NCI-H1436 treated with DMSO at 0.1 percent for 48 hours (cell line): ENCODE results near the gene NTN1.

ENCODE experiments used
- DNase-seq: peaks from one replicate; lab custom pipeline; 2025; lab: John Stamatoyannopoulos, UW

The NTN1 gene

DNA sequence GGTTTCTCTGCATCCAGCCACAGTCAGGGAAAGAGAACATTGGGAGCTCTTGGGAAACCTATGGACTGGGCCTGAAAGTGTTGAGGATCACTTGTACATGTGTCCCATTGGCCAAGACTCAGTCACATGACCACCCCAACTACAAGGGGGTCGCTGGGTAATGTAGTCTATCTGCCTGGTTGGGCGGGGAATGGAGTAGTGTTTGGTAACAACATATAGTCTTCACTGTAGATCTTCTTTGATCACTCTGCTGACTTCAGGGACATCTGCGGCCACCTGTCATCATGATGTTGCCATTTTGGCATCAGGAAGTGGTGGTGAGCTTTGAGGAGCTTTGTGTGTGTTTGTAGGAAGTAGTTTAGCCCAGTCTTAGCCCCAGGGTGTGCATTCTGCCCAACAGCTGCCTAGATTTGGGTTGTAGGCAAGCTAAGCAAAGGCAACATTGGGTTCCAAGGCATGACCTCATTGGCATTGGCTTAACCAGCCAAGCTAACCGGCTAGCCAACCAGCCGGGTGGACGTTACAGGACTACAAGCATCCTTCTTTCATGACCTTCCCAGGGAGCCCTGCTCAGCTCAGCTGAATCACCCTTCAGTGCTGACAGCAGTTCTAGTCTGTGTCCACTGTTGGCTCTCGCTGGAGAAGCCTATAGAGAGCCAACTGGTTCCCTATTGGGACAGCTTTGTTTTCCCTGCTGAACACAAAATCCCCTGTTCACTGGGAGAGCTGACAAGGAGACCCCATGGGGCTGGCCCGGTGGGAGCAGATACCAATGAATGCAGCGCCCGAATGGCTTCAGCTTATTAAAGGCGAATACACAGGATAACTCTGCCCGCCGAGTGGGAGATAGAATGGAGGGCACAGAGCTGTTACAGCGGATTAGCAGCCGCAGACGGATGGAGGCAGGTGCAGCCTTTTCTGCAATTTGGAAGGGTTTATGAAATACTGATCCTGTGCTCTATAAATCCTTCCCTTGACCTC, 178.6 kb downstream of the NTN1 start:
- no peak for DNase-seq

DNA sequence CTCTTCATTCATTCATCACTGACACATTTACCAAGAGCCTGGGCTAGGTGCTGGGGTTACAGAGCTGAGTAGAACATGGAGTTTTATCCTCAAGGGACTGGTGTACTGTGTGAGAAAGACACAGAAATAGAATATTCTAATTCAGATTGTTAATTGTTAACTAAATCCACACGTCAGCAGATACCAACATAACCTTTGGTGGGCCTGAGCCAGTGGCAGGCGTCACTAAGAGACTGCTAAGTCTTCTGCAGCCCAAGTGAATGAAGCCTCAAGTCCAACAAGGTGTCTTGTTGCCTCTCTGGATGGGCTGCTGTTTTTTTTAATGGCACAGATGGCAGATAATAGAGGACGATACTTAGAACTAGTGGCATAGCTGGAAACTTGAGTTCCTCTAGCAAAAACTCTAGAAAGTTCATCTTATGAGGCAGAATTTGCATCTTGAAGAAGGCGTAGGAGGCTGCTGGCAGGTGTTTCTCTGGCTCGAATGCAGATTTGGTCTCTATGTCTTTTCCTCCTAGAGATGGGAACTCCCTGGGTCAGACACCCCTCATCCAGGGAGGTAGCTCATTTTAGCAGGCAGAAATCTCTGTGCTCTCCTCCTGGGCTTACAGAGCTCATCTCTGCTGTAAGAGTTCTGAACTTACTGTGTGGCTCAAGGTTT, 179.5 kb downstream of the NTN1 start:
- no peak for DNase-seq

DNA sequence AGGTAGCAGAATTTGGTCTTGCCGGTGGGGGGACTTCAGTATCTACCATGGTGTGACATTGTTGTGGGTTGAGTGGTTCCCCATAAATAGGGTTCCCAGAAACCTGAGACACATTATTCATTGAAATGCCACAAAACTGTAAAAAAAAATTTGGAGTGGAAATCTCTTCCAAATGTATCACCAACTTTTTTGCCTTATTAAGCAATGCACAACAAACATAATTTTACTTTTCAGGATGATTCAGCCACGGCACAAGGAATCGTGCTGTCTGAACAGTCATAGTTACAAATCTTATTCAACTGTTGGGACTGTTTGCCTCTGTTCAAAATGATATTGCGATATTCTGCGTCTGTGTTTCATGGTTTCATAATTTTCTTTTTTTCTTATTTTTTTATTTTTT, 181.2 kb downstream of the NTN1 start:
- no peak for DNase-seq

DNA sequence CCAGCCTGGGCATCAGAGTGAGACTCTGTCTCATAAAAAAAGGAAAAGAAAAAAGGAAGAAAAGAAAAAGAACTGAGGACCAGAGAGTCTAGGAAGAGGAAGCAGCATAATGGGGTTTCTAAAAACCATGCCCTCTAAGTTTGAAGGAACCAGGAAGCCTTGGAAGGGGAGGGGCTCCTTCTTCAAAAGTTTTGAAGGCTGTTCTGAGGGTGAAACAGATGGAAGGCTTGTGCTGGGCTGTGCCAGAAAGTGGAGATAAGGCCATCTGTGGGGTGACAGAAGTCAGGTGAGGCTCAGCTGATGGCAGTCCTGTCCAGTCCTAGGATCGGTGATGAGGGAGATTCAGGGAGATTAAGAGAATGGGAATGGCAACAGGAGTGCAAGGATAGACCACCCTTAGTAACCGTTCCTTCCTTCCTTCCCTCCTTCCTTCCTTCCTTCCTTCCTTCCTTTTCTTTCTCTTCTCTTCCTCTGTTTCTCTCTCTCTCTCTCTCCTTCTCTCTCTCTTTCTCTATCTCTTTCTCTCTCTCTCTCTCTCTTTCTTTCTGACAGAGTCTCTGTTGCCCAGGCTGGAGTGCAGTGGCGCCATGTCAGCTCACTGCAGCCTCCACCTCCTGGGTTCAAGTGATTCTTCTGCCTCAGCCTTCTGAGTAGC, 182.6 kb downstream of the NTN1 start:
- DNase-seq, result no peak

DNA sequence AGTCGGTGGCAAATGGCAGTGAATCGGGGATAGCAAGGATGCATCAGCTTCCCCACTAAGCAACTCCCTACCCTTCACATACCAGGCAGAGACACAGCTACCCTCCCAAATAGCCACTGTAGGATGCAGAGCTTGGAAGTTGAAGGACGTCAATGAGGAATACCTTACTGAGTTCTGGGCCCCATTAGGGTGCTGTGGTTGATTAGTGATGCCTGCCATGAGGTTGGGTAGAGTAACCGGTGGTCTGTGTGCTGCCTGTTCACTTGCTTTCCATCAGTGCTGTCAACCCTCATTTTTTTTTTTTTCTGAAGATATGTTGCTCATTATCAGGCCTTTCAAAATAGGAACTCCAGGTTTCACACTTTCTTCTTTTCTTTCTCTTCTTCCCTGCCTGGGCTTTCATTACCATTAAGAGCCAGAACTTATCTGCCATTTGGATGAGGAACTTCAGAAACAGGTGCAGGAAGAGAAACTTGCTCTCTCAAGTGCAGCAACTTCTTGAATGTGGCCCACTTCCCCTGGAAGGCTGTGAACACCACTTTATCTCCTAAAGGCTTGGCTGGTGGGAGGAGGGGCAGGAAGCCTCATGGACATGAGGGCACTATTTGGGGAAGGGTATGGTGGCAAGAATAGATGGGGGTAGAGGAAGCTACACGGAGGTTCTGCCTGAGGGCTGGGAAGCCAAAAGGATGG, 183.5 kb downstream of the NTN1 start:
- DNase-seq, result no peak

DNA sequence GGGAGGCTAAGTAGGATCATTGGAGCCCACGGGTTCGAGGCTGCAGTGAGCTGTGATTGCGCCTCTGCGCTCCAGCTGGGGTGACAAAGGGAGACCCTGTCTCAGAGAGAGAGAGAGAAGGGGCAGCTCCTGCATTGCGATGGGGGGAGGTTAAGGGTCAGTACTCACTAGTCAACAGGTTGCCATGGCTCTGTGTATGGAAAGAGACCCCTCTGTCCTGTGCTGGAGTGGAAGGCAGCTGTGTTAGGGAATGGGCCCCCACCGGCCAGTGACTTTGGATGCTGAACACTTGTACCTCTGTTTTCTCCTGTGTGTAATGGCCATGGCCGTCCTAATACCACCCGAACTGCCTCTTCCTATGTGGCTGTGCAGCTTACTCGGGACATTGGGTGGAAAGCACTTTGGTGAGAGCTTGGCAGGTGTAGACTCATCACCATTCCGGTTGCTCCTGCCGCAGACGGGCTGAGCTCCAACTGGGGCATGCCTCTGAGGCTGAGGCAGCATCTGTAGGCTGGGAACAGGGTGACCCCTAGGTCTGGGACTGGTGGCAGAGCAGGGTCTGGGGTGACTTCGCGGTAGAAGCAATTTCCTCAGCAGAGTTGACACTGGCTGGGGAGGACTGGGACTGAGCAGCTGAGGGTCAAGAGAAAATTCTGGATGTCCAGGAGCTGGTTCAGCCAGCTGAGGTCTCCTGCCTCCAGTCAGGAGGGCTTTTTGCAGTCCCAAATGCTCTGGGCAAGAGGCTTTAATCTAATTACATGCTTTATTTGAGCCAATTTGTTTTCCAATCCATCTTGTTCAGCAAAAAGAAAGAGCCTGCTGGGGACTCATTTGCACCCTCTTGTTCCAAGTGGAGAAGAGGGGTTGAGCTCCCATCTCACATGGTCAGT, 184.5 kb downstream of the NTN1 start:
- DNase-seq, result no peak

DNA sequence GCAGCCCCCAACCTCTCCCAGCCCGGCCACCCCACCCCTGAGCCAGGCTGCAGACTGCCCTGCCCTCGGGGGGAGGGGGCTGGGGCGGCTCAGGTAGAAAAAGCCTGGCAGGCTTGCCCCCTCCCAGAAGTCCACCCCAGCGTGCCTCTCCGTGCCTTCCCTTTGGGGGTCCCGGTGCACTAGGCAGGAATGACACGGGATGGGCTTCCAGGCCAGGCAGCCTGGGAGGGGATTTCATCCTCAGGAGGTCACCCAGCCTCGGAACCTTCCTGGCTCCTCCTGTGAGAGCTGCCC, 185.0 kb downstream of the NTN1 start:
- no peak for DNase-seq

DNA sequence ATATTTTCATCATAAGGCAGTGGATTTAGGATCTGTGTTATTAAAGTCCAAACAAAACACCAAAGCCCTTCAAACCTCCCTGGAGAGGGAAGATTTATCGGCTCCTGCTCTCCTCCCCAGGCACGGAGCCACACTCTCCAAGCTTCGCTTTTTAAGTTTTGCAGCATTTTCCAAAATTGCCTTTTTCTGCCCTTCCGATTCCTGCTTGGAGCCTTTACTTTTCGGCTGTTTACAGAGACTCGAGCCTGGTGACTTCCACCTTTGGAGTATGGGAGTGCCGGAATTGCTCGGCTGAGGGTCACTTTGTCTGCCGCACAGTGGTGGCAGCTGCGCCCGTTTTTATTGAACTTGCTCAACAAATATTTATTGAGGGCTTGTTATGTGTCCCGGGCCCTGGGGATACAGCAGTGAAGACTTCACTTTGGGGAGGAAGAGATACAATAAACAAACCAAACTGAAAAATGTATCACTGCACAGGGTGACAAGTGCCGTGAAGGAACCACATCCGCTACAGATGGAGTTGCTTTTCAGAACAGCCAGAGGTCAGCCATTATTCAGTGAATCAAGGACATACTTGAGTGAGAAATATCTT, 185.5 kb downstream of the NTN1 start:
- DNase-seq, result no peak

DNA sequence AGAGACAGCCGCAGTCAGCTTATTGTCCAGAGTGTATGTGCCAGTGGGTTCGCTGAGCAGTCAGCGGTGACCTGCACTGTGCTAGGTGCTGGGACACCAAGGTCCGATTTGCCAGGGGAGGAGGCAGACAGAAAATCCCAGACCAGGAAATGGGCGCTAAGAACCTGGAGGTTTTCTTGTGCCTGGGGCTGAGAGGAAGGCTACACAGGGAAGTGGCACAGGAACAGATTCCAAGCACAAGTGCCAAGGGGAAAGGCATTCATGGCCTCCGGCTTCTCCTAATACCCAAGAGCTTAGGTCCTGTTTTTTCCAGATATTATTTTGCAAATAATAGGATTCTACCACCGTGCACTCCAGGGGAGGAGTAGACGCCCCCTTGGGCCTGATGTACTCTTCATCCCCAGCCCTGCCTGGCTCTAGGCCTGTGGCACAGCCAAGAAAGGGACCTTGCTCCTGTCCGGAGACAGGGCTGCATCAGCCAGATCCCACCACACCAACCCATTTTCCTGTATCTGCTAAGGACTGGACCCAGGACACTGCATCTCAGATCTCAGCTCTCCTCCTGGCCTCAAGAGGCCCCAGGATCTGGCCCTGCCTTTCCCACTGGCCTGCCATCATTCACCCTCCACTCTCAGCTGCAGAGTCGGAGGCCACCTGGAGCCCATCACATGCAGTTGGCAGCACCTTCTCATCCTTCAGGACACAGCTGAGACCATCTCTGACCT, 187.2 kb downstream of the NTN1 start:
- no peak for DNase-seq

DNA sequence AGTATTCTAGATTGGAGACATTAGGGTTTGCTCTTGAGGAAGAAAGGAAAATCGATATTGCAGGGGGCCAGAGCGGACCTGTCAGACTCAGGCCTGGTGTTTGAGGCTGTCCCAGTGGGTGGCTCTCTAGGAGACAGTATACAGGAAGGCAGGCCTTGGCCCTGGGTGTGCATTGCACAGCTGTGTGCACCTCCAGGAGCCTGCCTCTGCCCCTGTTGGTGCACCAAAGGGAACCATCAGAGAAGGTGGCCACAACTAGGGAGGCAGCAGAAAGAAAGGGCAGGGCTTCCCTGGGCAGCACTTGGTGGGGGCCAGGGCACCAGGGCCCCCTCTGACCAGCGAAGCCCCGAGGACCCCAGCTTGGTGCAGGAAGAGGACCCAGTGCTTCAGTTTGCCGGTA, 188.0 kb downstream of the NTN1 start:
- DNase-seq, result no peak

DNA sequence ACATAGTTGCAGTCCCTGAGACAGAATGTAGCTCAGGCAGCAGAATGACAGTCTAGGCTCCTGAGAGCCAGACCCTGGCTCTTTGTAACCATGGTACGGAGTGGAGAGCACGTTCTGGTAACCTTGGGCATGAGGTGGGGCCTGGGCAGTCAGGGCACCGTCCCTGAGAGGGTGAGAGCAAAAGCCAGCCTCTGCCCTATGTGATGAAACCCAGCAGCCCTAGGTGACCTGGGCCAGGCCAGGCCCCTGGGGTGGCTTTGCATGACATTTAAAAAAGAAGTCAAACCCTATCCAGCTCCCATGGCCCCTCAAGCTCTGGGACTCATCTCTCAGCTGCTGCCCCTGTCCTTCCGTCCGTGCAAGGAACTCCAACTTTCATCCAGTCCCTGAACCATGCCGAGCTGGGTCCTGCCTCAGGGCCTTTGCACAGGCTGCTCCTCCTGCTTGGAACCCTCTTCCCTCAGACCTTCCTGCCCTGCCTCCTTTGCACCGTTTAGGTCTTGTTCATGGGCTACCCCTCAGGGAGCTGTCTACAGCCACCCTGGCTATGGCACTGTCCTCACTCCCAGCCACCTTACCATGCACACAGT, 188.6 kb downstream of the NTN1 start:
- no peak for DNase-seq

DNA sequence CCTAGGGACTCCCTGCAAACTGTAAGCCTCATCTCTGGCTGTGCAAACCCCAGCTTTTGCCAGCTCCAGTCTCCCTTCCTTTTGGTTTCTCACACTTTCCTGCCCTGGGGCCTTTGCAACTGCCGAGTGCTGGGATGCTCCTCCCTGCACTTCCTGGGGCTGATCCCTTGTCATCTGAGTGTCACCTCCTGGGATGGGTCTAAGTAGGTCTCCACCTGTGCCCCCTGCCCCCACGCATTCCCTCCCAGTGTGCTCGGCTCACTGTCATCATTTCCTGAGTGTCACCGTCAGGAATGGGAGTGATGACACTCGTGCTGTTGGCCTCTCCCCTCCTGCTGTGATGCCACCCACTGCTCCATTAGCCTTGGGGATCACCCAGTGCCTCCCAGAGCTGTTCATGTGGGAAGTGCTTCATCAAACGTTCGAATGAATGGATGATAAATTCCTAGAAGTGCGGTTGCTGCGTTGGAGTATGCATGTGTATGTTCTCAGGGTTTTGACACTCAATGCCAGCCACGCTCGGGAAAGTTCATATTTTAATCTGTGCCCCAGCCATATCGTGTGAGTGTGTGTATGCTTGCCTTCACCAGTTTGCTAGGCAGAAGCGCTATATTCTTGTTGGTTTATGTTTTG, 189.9 kb downstream of the NTN1 start:
- DNase-seq, result no peak

DNA sequence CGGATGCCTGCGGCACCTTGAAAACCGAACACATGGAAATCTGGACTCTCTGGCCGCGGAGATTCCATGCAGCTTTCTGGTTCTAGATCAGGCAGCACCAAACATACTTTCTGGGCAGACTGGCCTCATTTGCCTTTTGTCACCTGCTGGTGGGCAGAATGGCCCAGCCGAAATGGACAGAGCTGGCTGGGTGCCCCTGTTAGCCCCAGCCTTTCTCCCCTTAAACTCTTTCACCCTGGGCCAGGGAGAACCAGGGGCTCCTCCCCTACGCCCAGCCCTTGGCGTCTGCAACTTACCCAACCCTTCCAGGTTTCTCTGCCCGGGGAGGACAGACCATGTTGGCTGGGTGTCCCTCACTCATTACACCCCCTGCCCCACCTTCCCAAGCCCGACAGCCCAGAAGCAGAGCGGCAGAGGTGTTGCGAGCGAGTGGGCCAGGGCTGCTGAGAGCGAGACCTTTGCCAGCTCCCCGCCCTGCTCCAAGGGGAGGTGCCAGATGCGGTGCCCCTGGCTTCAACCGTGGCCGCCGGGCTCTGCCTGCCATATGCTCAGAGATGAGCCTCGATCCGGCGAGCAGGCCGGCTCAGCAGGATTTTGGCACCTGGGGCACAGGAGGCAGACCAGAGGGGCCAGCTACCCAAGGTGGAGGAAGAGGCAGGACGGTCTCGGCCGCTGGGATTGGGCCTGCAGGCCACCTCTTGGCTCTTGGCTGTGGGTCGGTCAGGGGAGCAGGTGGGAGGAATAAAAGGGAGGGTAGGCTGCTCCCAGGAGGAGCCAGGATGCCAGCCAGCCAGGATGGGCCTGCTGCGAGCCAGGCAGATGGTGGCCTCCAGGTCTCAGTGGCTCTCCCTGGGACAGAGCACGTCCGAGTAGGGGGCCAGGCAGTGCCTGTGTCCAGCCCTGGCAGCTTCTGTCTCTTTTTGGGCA, 191.3 kb downstream of the NTN1 start:
- DNase-seq, result no peak

DNA sequence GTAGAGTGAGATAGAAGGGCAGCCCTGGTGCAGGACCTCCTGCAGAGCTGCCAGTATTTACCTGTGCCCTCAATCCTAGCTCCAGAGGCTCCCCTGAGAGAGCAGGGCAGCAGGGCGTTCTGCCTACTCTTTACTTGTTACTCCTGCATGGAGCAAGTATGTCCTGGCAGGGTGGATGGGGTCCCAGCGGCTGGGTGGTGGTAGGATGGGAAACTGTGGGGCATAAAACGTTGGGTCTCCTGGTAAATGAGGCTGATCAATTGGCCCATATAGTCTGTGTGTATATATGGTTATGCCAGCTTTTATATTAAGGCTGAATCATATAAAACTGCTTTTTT, 192.0 kb downstream of the NTN1 start:
- DNase-seq, result no peak

DNA sequence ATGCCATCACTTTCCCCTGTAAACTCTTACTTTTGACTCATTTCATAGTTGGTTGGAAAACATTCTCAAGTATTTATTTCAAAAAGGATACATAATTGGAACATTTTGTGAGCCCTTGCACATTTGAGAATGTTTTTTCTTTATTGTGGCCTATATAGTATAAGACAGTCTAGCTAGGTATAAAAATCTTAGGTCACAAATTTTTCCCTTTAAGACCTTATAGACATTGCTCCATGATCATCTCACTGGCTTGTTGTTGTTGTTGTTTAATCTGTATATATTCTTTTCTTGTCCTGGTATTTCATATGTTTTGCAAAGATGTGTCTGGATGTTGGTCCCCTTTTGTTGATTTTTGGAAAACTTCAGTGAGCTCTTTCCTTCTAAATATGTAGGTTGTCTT, 194.2 kb downstream of the NTN1 start:
- no peak for DNase-seq

DNA sequence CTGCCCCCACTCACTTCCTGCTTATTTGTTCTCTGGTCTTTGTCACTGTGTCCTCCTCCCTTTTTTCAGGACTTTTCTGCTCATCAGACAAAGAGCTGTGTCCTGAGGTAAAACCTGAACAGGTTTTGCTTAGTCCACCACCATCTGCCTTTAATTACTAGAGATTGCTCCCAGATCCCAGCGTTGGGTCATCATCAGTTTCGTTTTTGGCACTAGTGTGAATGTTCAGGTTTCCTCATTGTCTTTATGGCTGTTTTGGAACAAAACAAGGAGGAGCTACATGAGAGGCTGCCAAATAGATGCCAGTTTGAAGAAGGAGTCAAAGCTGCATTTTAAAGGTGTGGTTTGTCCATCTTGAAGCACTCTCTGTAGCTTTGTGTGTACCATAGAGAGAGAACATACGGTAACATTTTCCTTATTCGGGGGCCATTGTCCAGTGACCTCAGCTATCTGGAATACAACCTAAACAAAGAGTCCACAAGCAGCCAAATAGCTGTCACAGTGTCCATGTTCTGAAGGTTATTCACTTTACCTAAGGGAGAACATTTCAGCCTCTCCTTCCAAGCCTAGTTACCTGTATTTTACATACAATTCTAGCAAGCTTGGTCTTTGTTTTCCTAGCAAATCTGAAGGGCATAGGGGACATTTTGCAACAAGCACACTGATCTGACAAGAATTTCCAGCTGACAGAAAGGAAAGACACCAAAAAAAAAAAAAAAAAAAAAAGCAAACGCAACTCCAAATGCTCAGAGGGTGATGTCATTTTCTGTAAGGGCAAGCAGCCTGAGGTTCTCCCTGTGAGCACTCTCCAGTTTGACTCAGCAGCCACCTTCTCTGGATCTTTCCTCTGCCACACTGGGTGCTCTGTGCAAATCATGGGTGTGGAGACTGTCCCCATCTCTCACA, 196.1 kb downstream of the NTN1 start:
- DNase-seq, result no peak

DNA sequence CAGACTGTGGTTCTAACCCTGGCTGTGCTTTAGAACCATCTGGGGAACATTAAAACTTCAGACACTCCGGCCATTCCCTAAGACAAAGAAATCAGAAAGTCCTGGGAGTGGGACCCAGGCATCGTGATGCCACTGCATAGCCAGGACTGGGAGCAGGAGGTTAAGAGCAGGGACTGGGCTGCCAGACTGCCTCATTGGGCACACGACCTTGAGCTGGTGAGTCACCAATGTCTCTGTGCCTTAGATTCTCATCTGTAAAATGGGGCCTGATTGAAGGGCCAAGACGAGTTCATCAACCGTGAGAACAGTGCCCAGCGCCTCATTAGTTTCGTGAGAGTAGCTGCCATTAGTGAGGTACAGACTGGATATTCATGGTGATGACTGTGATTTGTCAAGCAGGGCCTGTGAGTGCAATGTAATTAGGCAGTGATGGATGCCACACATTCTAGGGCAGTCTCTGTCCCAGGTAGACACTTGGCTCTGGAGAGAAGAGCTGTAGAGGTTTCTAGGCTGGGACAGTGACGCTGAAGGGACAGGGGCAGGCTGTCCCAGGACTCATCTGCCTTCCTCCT, 196.8 kb downstream of the NTN1 start:
- no peak for DNase-seq
